Suprapubic skin (tissue), 4 donors: ENCODE data around the gene IFNW1. TPM values are rescaled to one million over a fixed set of nuclear protein-coding genes. Genes with fewer than 3 reads are reported as not detected.

Experiments
- DNase-seq, 2 donors: peaks; one replicate each; pipeline ENCODE4 v3.0.0-alpha.2; 2019; ENCODE audit warnings: low spot score in 2 of 2
- H3K27ac ChIP-seq: fragments of 200-600 bp; sonication (generic); one replicate; pipeline ENCODE4 v1.5.1; 2019
- H3K27me3 ChIP-seq: fragments of 200-600 bp; sonication (generic); one replicate; pipeline ENCODE4 v1.5.1; 2019
- H3K36me3 ChIP-seq: fragments of 200-600 bp; sonication (generic); one replicate; pipeline ENCODE4 v1.5.1; 2019
- H3K4me1 ChIP-seq: fragments of 200-600 bp; sonication (generic); one replicate; pipeline ENCODE4 v1.5.1; 2019
- H3K4me3 ChIP-seq: fragments of 200-600 bp; sonication (generic); one replicate; pipeline ENCODE4 v1.5.1; 2019; ENCODE audit warnings: mild to moderate bottlenecking
- H3K9me3 ChIP-seq: fragments of 200-600 bp; sonication (generic); one replicate; pipeline ENCODE4 v1.5.1; 2019
- EP300 ChIP-seq: sonication (generic); formaldehyde crosslinking; IDR thresholded peaks from one replicate; pipeline ENCODE4 v1.6.1; 2017; ENCODE audit warnings: antibody characterized with exemption
- POLR2A ChIP-seq, 2 donors: fragments of 450-650 bp; IDR thresholded peaks; one replicate each; pipeline ENCODE4 v1.6.1; 2017; ENCODE audit warnings: antibody characterized with exemption in 2 of 2, mild to moderate bottlenecking in 2 of 2, moderate library complexity in 2 of 2
- POLR2AphosphoS5 ChIP-seq, 3 donors: sonication (generic); formaldehyde crosslinking; IDR thresholded peaks; one replicate each; pipeline ENCODE4 v1.6.1; 2017; ENCODE audit warnings: antibody characterized with exemption in 3 of 3
- WGBS: methylation state at CpG from one replicate; pipeline ENCODE4 v1.1.5; 2018; 5-methylcytosine and 5-hydroxymethylcytosine counted together
- total RNA-seq, 4 donors: library from RNA; depleted of rRNA; stranded (reverse); fragments of >200 nt; gene quantifications; one replicate each; pipeline ENCODE4 v1.1.0, GENCODE V29; 2016
- TF ChIP-seq, protein P1 (sequence below), 2 donors: fragments of 200-600 bp in 1 of 2; fragments of 450-650 bp in 1 of 2; sonication (generic) in 1 of 2; IDR thresholded peaks; one replicate each; pipeline ENCODE4 v1.5.1; 2016 to 2019; ENCODE audit warnings: antibody characterized with exemption in 2 of 2, mild to moderate bottlenecking in 1 of 2, moderate library complexity in 1 of 2

The IFNW1 gene
- total RNA-seq, 4 donors from 2014 or later, result not detected

DNA sequence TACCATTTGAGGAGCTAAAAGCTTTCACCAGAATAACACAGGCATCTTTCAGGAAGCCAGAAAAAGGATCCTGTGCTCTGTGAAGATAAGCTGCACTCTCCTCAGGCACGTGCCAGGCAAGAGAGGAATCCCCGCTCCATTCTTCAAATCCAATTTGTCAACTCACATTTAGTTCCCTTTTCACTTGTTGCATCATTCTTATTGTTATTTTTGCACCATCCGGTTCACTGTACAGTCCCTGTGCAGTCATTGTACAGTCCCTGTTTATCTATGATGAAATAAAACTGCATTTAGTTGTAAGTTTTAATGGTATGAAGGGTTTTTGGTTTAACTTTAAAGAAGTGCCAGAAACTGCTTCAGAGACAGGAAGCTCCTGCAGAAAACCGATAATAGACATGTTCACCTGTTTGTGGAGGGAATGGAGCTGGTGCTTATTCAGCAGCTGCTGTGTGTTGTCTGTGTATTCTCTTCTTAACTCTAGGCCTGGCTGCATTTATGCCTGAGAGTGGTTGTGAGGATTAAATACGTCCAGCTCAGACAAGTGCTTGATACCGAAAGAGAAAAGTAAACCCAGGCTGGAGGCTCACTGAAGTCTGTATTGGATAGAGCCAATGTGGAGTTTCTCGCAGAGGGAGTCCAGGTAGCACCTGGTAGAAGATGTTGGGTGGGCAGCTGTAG is 22.4 kb downstream of the IFNW1 start:
- no peaks in the 10 kb centered on the region for H3K27me3 ChIP-seq
- DNase-seq, result no peak
- WGBS, result 74% methylated on average over 7 of the region's 7 CpGs
- H3K36me3 ChIP-seq, result no peaks in the 10 kb centered on the region
- no peak overlapping the region for H3K4me3 ChIP-seq
- no peak for TF ChIP-seq POLR2A (IDR thresholded peaks at IDR 0.05)
- TF ChIP-seq POLR2AphosphoS5 (IDR thresholded peaks at IDR 0.05), result no peak
- TF ChIP-seq, protein P1, sequence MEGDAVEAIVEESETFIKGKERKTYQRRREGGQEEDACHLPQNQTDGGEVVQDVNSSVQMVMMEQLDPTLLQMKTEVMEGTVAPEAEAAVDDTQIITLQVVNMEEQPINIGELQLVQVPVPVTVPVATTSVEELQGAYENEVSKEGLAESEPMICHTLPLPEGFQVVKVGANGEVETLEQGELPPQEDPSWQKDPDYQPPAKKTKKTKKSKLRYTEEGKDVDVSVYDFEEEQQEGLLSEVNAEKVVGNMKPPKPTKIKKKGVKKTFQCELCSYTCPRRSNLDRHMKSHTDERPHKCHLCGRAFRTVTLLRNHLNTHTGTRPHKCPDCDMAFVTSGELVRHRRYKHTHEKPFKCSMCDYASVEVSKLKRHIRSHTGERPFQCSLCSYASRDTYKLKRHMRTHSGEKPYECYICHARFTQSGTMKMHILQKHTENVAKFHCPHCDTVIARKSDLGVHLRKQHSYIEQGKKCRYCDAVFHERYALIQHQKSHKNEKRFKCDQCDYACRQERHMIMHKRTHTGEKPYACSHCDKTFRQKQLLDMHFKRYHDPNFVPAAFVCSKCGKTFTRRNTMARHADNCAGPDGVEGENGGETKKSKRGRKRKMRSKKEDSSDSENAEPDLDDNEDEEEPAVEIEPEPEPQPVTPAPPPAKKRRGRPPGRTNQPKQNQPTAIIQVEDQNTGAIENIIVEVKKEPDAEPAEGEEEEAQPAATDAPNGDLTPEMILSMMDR (IDR thresholded peaks at IDR 0.05), result no peak
- no peak for TF ChIP-seq EP300
- no peaks in the 10 kb centered on the region for H3K9me3 ChIP-seq
- no peaks in the 10 kb centered on the region for H3K4me1 ChIP-seq
- no peak overlapping the region for H3K27ac ChIP-seq

DNA sequence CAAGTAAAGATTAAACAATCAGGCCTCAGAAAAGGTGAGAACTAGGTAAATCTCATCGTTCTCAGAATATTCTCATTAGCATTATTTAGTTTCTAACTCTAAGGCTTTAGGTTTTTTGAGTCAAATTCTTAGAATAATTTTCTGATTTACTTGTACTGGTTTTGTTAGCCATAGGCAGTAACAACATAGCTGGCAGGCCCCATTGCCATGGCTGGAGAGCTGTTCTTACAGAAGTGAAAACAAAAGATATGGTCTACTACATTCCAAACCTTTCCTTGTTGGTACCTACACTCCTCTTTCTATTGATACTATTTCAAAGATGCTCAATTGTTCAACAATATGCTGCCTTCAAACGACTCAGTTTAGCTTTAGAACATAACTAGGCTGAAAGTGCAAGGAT is 27.3 kb downstream of the IFNW1 start:
- Histone ChIP-seq H3K36me3 (no peaks in the 10 kb centered on the region), H3K4me1 (no peaks in the 10 kb centered on the region), H3K27ac (no peak overlapping the region), H3K9me3 (no peaks in the 10 kb centered on the region), H3K4me3 (no peak overlapping the region), H3K27me3 (no peaks in the 10 kb centered on the region)
- TF ChIP-seq POLR2A (IDR thresholded peaks at IDR 0.05), result no peak
- TF ChIP-seq EP300, result no peak
- TF ChIP-seq, protein P1 (IDR thresholded peaks at IDR 0.05), result no peak
- no peak for TF ChIP-seq POLR2AphosphoS5 (IDR thresholded peaks at IDR 0.05)
- DNase-seq, result no peak
- 75% methylated on average over 2 of the region's 2 CpGs for WGBS

DNA sequence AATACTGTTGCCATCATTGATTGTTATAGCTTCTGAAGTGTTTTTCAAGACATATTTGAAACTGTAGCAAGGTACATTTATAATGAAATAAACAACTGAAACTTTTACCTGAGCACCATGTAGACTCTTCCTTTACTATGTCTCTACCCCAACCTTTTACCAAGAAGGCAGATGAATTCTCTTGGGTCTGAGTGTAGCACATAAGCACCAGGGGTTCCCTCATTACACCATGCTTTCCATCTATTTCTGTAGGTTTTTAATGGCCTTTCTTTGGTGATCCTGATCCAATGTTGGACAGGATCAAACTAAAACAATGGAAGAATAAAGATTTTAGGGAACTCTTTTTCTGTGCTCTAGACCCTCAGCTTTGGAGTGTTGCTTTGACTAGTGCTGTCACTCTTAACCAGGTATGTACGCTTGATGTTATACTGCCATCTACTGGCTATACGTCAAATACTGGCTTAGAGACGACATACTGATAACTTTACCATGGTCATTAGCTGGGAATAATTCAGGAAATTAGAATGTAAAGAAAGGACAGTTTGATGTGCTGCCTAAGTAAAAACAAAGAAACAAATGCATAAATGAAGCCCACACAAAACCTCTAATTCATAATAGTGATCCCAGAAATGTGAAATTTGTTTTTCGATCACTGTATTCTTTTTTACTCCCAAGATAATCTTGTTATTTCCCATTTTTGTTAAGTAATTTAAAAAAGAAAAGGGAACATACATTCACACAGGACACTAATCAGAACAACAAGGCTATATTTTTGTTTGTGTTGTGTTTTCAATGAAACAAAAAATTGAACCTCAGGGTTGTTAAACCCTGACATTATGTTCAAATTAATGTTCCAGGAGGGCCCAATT is 30.7 kb downstream of the IFNW1 start:
- no peak for DNase-seq
- WGBS, result 24% methylated on average over 4 of the region's 4 CpGs
- H3K4me3 ChIP-seq, result no peak overlapping the region
- no peak overlapping the region for H3K27ac ChIP-seq
- H3K36me3 ChIP-seq, result no peaks in the 10 kb centered on the region
- H3K27me3 ChIP-seq, result no peaks in the 10 kb centered on the region
- TF ChIP-seq, protein P1 (IDR thresholded peaks at IDR 0.05), result peak; percentile 49 to 55
- no peak for TF ChIP-seq EP300
- no peaks in the 10 kb centered on the region for H3K4me1 ChIP-seq
- H3K9me3 ChIP-seq, result no peaks in the 10 kb centered on the region

DNA sequence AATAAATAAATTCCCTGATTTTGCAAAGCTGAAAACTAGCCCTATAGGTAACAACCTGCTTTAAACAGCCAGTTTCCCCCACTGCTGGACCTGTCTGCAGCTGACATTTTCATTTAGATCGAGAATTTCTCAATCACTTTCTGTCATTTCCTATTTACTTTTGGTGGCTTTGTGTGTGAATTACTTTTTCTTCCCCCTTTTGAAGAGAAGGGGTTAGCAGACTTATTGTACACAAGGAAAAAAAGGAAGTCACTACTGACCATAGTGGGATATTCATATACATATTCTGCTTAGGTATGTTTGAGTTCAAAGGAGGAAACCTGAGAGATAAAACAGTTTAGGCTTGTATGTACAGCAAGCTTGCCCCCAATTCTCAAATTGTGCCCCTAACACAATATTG is 36.8 kb downstream of the IFNW1 start:
- H3K9me3 ChIP-seq, result no peaks in the 10 kb centered on the region
- no peak overlapping the region for H3K4me3 ChIP-seq
- TF ChIP-seq POLR2A (IDR thresholded peaks at IDR 0.05), result no peak
- TF ChIP-seq, protein P1 (IDR thresholded peaks at IDR 0.05), result no peak
- TF ChIP-seq EP300, result no peak
- no peak for TF ChIP-seq POLR2AphosphoS5 (IDR thresholded peaks at IDR 0.05)
- no peaks in the 10 kb centered on the region for H3K36me3 ChIP-seq
- no peak overlapping the region for H3K27ac ChIP-seq
- H3K4me1 ChIP-seq, result no peaks in the 10 kb centered on the region
- no peaks in the 10 kb centered on the region for H3K27me3 ChIP-seq
- DNase-seq, result no peak
- 66% methylated on average over 1 of the region's 1 CpG for WGBS

DNA sequence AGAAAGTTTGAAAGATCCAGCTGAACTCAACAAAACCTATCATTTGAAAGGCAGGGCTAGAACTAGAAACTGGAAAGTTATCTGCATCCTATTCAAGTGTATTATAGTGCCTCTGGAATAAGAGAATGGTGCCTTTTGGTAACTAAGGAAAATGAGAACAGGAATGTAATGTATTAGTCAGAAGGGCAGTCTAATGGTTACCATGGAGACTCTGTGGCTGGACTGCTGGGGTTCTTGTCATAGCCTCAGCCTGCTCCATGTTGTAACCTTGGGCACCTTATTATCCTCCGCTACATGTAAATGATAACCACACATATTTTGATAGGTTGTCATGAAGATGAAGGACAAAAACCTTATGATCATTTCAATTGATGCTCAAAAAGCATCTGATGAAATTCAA is 39.3 kb downstream of the IFNW1 start:
- H3K9me3 ChIP-seq, result no peaks in the 10 kb centered on the region
- H3K4me3 ChIP-seq, result no peak overlapping the region
- WGBS, result 100% methylated on average over 1 of the region's 1 CpG
- H3K36me3 ChIP-seq, result no peaks in the 10 kb centered on the region
- TF ChIP-seq POLR2A (IDR thresholded peaks at IDR 0.05) (no peak), EP300 (no peak), POLR2AphosphoS5 (IDR thresholded peaks at IDR 0.05) (no peak)
- TF ChIP-seq, protein P1 (IDR thresholded peaks at IDR 0.05), result no peak
- no peaks in the 10 kb centered on the region for H3K4me1 ChIP-seq
- H3K27ac ChIP-seq, result no peak overlapping the region
- H3K27me3 ChIP-seq, result no peaks in the 10 kb centered on the region
- DNase-seq, result no peak
